ENCODE results near the gene ACAP3.

The ACAP3 gene

DNA sequence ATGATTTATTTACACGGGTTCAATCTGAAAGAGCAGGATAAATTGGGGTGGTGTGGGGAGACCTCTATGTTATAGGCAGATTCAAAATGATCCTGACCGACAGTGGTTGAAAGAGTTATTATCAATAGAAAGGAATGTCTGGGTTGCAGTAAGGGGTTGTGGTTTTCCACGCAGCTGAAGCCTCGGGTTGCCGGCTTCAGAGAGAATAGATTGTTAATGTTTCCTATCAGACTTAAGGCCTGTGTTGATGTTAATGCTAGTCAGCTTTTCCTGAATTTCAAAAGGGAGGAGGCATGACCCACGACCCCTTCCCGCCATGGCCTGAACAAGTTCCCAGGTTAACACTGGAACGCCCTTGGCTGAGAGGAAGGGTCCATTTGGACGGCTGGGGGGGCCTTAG, 31.9 kb downstream of the ACAP3 start:
- TF ChIP-seq ZBTB7A (IDR thresholded peaks at IDR 0.05; ENCODE audit: low read depth): no peak
- no peak for TF ChIP-seq EGR1 (IDR thresholded peaks at IDR 0.05)
- TF ChIP-seq, protein P1, sequence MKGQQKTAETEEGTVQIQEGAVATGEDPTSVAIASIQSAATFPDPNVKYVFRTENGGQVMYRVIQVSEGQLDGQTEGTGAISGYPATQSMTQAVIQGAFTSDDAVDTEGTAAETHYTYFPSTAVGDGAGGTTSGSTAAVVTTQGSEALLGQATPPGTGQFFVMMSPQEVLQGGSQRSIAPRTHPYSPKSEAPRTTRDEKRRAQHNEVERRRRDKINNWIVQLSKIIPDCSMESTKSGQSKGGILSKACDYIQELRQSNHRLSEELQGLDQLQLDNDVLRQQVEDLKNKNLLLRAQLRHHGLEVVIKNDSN (IDR thresholded peaks at IDR 0.05): no peak
- no peak for TF ChIP-seq EP300 (IDR thresholded peaks at IDR 0.05; ENCODE audit: borderline replicate concordance)
- TF ChIP-seq CEBPB (IDR thresholded peaks at IDR 0.05): no peak
- no peak for TF ChIP-seq NFIC (IDR thresholded peaks at IDR 0.05)
- TF ChIP-seq, protein P2, sequence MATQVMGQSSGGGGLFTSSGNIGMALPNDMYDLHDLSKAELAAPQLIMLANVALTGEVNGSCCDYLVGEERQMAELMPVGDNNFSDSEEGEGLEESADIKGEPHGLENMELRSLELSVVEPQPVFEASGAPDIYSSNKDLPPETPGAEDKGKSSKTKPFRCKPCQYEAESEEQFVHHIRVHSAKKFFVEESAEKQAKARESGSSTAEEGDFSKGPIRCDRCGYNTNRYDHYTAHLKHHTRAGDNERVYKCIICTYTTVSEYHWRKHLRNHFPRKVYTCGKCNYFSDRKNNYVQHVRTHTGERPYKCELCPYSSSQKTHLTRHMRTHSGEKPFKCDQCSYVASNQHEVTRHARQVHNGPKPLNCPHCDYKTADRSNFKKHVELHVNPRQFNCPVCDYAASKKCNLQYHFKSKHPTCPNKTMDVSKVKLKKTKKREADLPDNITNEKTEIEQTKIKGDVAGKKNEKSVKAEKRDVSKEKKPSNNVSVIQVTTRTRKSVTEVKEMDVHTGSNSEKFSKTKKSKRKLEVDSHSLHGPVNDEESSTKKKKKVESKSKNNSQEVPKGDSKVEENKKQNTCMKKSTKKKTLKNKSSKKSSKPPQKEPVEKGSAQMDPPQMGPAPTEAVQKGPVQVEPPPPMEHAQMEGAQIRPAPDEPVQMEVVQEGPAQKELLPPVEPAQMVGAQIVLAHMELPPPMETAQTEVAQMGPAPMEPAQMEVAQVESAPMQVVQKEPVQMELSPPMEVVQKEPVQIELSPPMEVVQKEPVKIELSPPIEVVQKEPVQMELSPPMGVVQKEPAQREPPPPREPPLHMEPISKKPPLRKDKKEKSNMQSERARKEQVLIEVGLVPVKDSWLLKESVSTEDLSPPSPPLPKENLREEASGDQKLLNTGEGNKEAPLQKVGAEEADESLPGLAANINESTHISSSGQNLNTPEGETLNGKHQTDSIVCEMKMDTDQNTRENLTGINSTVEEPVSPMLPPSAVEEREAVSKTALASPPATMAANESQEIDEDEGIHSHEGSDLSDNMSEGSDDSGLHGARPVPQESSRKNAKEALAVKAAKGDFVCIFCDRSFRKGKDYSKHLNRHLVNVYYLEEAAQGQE (IDR thresholded peaks at IDR 0.05; ENCODE audit: low read depth): no peak
- no peak for TF ChIP-seq CREB1 (IDR thresholded peaks at IDR 0.05; ENCODE audit: low read depth)
- TF ChIP-seq TCF12 (IDR thresholded peaks at IDR 0.05; ENCODE audit: low read depth): no peak
- TF ChIP-seq FOXM1 (IDR thresholded peaks at IDR 0.05; ENCODE audit: borderline replicate concordance, low read depth): no peak
- TF ChIP-seq TEAD4 (IDR thresholded peaks at IDR 0.05): no peak
- TF ChIP-seq YY1 (IDR thresholded peaks at IDR 0.05; ENCODE audit: low read depth): no peak
- TF ChIP-seq TAF1 (IDR thresholded peaks at IDR 0.05; ENCODE audit: low read depth): no peak

DNA sequence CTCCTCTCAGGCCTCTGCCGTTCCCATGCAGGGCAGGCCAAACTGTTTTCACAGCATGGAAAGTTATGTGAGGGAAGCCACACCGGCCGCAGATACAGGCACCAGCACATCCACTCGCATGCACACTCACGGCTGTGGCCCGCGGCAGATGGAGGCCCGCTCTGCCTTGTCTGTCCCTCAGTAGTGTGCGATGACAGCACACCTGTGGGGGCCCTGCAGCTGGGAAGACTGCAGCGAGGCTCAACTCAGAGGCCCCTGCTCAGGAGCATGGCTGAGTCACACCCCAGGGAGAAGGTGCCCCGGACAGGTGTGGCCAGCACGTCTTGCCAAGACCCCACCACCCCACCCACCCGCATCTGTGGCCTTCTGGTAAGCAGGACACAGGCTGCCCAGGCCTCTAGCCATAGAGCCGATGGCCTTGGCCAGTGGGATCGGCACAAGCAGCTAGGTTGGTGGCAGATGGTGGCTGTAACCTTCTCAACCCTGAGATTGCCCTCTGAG, 32.7 kb downstream of the ACAP3 start:
- TF ChIP-seq, protein P3, sequence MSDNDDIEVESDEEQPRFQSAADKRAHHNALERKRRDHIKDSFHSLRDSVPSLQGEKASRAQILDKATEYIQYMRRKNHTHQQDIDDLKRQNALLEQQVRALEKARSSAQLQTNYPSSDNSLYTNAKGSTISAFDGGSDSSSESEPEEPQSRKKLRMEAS (IDR thresholded peaks at IDR 0.05): no peak
- no peak for TF ChIP-seq TAF1 (IDR thresholded peaks at IDR 0.05; ENCODE audit: low read depth)
- no peak for TF ChIP-seq EP300 (IDR thresholded peaks at IDR 0.05; ENCODE audit: borderline replicate concordance)
- TF ChIP-seq, protein P2 (IDR thresholded peaks at IDR 0.05; ENCODE audit: low read depth): no peak
- TF ChIP-seq CREB1 (IDR thresholded peaks at IDR 0.05; ENCODE audit: low read depth): no peak
- TF ChIP-seq TEAD4 (IDR thresholded peaks at IDR 0.05): no peak
- TF ChIP-seq NFIC (IDR thresholded peaks at IDR 0.05): no peak
- no peak for TF ChIP-seq CEBPB (IDR thresholded peaks at IDR 0.05)
- TF ChIP-seq ZBTB7A (IDR thresholded peaks at IDR 0.05; ENCODE audit: low read depth): no peak
- TF ChIP-seq FOXM1 (IDR thresholded peaks at IDR 0.05; ENCODE audit: borderline replicate concordance, low read depth): no peak
- TF ChIP-seq TCF12 (IDR thresholded peaks at IDR 0.05; ENCODE audit: low read depth): no peak
- TF ChIP-seq RAD21 (IDR thresholded peaks at IDR 0.05; ENCODE audit: low read depth): no peak
- no peak for TF ChIP-seq EGR1 (IDR thresholded peaks at IDR 0.05)

DNA sequence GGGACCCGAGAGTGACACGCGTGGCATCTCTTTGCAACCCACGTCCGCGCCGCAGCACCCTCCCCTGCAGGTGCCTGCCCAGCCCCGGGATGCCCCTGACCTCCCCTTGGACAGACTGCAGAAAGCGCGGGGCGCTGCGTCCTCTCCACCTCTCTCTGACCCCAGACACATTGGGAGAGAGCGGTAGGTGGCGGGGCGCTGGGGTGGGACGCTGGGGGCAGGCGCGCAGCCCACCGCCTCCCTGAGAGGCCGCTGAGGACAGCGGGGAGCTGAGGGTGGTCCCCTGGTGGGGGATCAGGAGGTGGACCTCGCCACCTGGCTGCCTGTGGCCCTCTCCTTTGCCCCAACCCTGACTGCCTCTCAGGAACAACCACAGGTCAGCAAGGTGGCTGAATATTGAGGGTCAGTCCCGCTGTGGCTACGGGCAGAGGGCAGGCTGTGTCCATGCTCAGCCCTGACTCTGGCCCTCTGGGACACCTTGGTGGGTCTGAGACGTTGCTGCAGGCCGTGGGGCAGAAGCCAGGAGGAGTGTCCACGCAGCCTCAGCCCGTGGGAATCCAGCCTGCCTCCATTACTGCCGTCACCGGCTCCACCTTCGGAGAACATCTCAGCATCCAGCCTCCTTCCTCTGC, 33.3 kb downstream of the ACAP3 start:
- TF ChIP-seq, protein P1 (IDR thresholded peaks at IDR 0.05): no peak
- no peak for TF ChIP-seq EGR1 (IDR thresholded peaks at IDR 0.05)
- TF ChIP-seq CEBPB (IDR thresholded peaks at IDR 0.05): no peak
- no peak for TF ChIP-seq TEAD4 (IDR thresholded peaks at IDR 0.05)
- TF ChIP-seq FOXM1 (IDR thresholded peaks at IDR 0.05; ENCODE audit: borderline replicate concordance, low read depth): no peak
- TF ChIP-seq ZBTB7A (IDR thresholded peaks at IDR 0.05; ENCODE audit: low read depth): no peak
- no peak for TF ChIP-seq TAF1 (IDR thresholded peaks at IDR 0.05; ENCODE audit: low read depth)
- TF ChIP-seq, protein P2 (IDR thresholded peaks at IDR 0.05; ENCODE audit: low read depth): no peak
- TF ChIP-seq, protein P3 (IDR thresholded peaks at IDR 0.05): no peak
- TF ChIP-seq EP300 (IDR thresholded peaks at IDR 0.05; ENCODE audit: borderline replicate concordance): no peak
- no peak for TF ChIP-seq YY1 (IDR thresholded peaks at IDR 0.05; ENCODE audit: low read depth)
- TF ChIP-seq TCF12 (IDR thresholded peaks at IDR 0.05; ENCODE audit: low read depth): no peak
- no peak for TF ChIP-seq RAD21 (IDR thresholded peaks at IDR 0.05; ENCODE audit: low read depth)
- TF ChIP-seq NFIC (IDR thresholded peaks at IDR 0.05): no peak
- TF ChIP-seq CREB1 (IDR thresholded peaks at IDR 0.05; ENCODE audit: low read depth): no peak

Data from Ishikawa (cell line).